ENCODE results near the gene KLRC3. TPM values are rescaled to one million over a fixed set of nuclear protein-coding genes. Genes with fewer than 3 reads are reported as not detected.
"Not testable (repeated sequence)": the region's sequence is repeated elsewhere in the genome, so short reads cannot be mapped to it uniquely, and the experiment has no call there.

KLRC3 gene
- total RNA-seq, 1 experiment from 2014 or later, result 0.74 TPM

DNA sequence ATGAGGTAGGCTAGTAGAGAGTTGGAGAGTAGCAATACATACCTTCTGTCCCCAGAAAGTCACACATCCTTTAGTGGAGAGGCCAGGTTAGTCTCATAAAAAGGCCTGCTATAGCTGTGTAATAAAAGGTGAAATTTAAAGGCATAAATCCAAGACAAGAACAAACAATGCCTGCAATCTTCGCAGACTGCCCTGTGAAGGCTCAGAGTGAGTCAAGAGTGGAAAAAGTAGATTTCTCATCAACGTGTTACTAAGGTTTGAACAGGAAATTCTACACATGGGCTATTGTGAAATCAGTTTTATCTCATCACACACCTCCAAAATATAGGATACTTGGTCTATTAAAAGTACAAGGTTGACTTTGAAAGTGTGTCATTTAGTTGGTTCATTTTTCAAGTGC, 32.8 kb upstream of the KLRC3 start, which contains the start of gene KLRC1:
Gene KLRC1, minus strand, starts transcription at position 222 of the 400 bp plus-strand sequence. CDS start 2,221 bp downstream, outside the sequence.
- BruUV-seq (replicated peaks), result no TSS peak
- CTCF ChIA-PET, result no interaction called here
- intact Hi-C loops (cut with micrococcal nuclease; ENCODE audit: unreplicated experiment), result no loop called here

DNA sequence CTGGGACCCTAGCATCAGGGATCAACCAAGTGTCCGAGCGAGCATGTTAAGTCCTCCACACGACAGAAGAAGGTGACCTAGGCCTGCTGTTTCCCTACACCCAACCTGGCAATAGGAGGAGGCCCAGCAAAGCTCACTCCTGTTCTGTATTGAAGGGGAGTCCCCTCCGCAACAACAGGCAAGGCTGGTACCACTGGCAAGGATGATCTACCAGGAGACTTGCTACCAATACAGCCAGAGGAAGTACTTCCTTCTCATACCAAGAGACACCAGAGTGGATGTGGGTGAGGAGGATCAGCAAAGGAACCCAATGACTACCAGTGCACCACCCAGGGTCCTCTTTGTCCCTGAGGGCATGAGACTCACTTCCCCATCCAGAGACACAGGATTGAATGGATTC, 27.8 kb upstream of the KLRC3 start:
- H3K27me3 ChIP-seq (ENCODE audit: control insufficient read depth, insufficient read depth, low read length), result no peaks in the 10 kb centered on the region
- DNase-seq (ENCODE audit: low read depth, low spot score) (no peak), ATAC-seq (no peak)
- ChIA-PET CTCF (no interaction called here), POLR2A (no interaction called here)
- in situ Hi-C loops (cut with HindIII; ENCODE audit: low pct_unique_long_range_greater_than_20kb, low sequenced_read_pairs) (no loop called here), intact Hi-C loops (cut with micrococcal nuclease; ENCODE audit: unreplicated experiment) (no loop called here)
- H3K27ac ChIP-seq (ENCODE audit: low read length), result no peak overlapping the region
- H3K4me1 ChIP-seq (ENCODE audit: control insufficient read depth, insufficient read depth, low read length), result no peaks in the 10 kb centered on the region
- BruUV-seq (replicated peaks), result no TSS peak
- H3K4me3 ChIP-seq (ENCODE audit: low read depth in 2 of 2, low read length in 2 of 2), result no peak overlapping the region
- no peaks in the 10 kb centered on the region for H3K36me3 ChIP-seq (ENCODE audit: control insufficient read depth, insufficient read depth, low read length)
- no peaks in the 10 kb centered on the region for H3K9me3 ChIP-seq (ENCODE audit: control insufficient read depth, insufficient read depth, low read depth, low read length)
- TF ChIP-seq POLR2AphosphoS5 (IDR thresholded peaks at IDR 0.05; ENCODE audit: low read depth, low read length), result no peak
- TF ChIP-seq, protein P1, sequence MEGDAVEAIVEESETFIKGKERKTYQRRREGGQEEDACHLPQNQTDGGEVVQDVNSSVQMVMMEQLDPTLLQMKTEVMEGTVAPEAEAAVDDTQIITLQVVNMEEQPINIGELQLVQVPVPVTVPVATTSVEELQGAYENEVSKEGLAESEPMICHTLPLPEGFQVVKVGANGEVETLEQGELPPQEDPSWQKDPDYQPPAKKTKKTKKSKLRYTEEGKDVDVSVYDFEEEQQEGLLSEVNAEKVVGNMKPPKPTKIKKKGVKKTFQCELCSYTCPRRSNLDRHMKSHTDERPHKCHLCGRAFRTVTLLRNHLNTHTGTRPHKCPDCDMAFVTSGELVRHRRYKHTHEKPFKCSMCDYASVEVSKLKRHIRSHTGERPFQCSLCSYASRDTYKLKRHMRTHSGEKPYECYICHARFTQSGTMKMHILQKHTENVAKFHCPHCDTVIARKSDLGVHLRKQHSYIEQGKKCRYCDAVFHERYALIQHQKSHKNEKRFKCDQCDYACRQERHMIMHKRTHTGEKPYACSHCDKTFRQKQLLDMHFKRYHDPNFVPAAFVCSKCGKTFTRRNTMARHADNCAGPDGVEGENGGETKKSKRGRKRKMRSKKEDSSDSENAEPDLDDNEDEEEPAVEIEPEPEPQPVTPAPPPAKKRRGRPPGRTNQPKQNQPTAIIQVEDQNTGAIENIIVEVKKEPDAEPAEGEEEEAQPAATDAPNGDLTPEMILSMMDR (IDR thresholded peaks at IDR 0.05), result no peak
- TF ChIP-seq, protein P2, sequence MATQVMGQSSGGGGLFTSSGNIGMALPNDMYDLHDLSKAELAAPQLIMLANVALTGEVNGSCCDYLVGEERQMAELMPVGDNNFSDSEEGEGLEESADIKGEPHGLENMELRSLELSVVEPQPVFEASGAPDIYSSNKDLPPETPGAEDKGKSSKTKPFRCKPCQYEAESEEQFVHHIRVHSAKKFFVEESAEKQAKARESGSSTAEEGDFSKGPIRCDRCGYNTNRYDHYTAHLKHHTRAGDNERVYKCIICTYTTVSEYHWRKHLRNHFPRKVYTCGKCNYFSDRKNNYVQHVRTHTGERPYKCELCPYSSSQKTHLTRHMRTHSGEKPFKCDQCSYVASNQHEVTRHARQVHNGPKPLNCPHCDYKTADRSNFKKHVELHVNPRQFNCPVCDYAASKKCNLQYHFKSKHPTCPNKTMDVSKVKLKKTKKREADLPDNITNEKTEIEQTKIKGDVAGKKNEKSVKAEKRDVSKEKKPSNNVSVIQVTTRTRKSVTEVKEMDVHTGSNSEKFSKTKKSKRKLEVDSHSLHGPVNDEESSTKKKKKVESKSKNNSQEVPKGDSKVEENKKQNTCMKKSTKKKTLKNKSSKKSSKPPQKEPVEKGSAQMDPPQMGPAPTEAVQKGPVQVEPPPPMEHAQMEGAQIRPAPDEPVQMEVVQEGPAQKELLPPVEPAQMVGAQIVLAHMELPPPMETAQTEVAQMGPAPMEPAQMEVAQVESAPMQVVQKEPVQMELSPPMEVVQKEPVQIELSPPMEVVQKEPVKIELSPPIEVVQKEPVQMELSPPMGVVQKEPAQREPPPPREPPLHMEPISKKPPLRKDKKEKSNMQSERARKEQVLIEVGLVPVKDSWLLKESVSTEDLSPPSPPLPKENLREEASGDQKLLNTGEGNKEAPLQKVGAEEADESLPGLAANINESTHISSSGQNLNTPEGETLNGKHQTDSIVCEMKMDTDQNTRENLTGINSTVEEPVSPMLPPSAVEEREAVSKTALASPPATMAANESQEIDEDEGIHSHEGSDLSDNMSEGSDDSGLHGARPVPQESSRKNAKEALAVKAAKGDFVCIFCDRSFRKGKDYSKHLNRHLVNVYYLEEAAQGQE (IDR thresholded peaks at IDR 0.05; ENCODE audit: insufficient read depth in 1 of 2, low read depth in 2 of 2, low read length in 1 of 2), result no peak
- no peak for TF ChIP-seq TCF7L2 (IDR thresholded peaks at IDR 0.05; ENCODE audit: low read depth, low read length)
- TF ChIP-seq SIN3A (IDR thresholded peaks at IDR 0.05; ENCODE audit: borderline replicate concordance, insufficient read depth, low read depth, low read length), result no peak

More for the DNA sequence above, 32.8 kb upstream of the KLRC3 start, which contains the start of gene KLRC1:
- TF ChIP-seq TCF7L2 (IDR thresholded peaks at IDR 0.05; ENCODE audit: low read depth, low read length) (no peak), POLR2AphosphoS5 (IDR thresholded peaks at IDR 0.05; ENCODE audit: low read depth, low read length) (no peak), SIN3A (IDR thresholded peaks at IDR 0.05; ENCODE audit: borderline replicate concordance, insufficient read depth, low read depth, low read length) (no peak)
- TF ChIP-seq, protein P1 (IDR thresholded peaks at IDR 0.05), result no peak
- TF ChIP-seq, protein P2 (IDR thresholded peaks at IDR 0.05; ENCODE audit: insufficient read depth in 1 of 2, low read depth in 2 of 2, low read length in 1 of 2), result no peak
- POLR2A ChIA-PET, result no interaction called here
- peaks cover 3% of the 10 kb centered on the region; the same call in 1 of the 2 replicates for H3K9me3 ChIP-seq (ENCODE audit: control insufficient read depth, insufficient read depth, low read depth, low read length)
- H3K4me1 ChIP-seq (ENCODE audit: control insufficient read depth, insufficient read depth, low read length), result no peaks in the 10 kb centered on the region
- DNase-seq (ENCODE audit: low read depth, low spot score) (no peak), ATAC-seq (no peak)
- in situ Hi-C loops (cut with HindIII; ENCODE audit: low pct_unique_long_range_greater_than_20kb, low sequenced_read_pairs), result no loop called here
- H3K27ac ChIP-seq (ENCODE audit: low read length), result no peak within 1 kb of the TSS
- H3K36me3 ChIP-seq (ENCODE audit: control insufficient read depth, insufficient read depth, low read length), result no peaks in the 10 kb centered on the region
- H3K27me3 ChIP-seq (ENCODE audit: control insufficient read depth, insufficient read depth, low read length), result no peaks in the 10 kb centered on the region
- no peak within 1 kb of the TSS for H3K4me3 ChIP-seq (ENCODE audit: low read depth in 2 of 2, low read length in 2 of 2)

DNA sequence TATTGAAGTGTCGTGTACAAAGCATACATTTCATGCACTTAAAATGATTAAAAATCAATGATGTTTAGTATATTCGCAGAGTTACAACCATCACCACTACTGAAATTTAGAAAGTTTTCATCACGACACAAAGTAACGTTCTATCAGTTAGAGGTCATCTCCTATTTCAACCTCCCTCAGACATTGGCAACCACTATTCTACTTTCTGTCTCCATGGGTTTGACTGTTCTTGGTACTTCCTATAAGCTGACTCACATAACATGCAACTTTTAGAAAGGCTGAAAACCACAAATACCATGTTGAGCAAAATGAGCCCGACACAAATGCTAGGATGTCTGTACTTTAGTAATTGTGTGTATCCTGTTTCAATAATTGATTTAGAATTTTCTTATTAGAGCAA, 25.7 kb upstream of the KLRC3 start:
- H3K4me1 ChIP-seq (ENCODE audit: control insufficient read depth, insufficient read depth, low read length); H3K27me3 ChIP-seq (ENCODE audit: control insufficient read depth, insufficient read depth, low read length); BruUV-seq (replicated peaks); DNase-seq (ENCODE audit: low read depth, low spot score); H3K9me3 ChIP-seq (ENCODE audit: control insufficient read depth, insufficient read depth, low read depth, low read length); ATAC-seq; H3K4me3 ChIP-seq (ENCODE audit: low read depth in 2 of 2, low read length in 2 of 2); in situ Hi-C loops (cut with HindIII; ENCODE audit: low pct_unique_long_range_greater_than_20kb, low sequenced_read_pairs); H3K27ac ChIP-seq (ENCODE audit: low read length); intact Hi-C loops (cut with micrococcal nuclease; ENCODE audit: unreplicated experiment); H3K36me3 ChIP-seq (ENCODE audit: control insufficient read depth, insufficient read depth, low read length); POLR2A ChIA-PET: not testable (repeated sequence)
- CTCF ChIA-PET, result interaction anchor here (0.6 kb wide), 1 partner anchor 210 kb away, joined by 4 read pairs; no protein-coding TSS in a partner anchor

DNA sequence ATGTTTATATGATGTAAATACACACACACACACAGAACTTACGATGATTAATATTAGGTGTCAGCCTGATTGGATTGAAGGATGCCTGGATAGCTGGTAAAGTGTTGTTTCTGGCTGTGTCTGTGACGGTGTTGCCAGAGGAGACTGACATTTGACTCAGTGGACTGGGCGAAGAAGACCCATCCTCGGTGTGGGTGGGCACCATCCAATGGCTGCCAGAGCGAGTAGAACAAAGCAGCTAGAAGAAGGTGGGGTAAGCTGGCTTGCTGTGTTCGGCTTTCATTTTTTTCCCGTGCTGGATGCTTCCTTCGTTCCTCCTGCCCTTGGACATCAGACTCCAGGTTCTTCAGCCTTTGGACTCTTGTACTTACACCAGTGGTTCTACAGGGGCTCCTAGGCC, 20.7 kb upstream of the KLRC3 start:
- in situ Hi-C loops (cut with HindIII; ENCODE audit: low pct_unique_long_range_greater_than_20kb, low sequenced_read_pairs), result not testable (repeated sequence)

More for the DNA sequence above, 20.7 kb upstream of the KLRC3 start:
- ATAC-seq; H3K27me3 ChIP-seq (ENCODE audit: control insufficient read depth, insufficient read depth, low read length); DNase-seq (ENCODE audit: low read depth, low spot score); intact Hi-C loops (cut with micrococcal nuclease; ENCODE audit: unreplicated experiment); H3K36me3 ChIP-seq (ENCODE audit: control insufficient read depth, insufficient read depth, low read length); H3K27ac ChIP-seq (ENCODE audit: low read length); POLR2A ChIA-PET; BruUV-seq (replicated peaks); CTCF ChIA-PET; H3K4me3 ChIP-seq (ENCODE audit: low read depth in 2 of 2, low read length in 2 of 2); H3K9me3 ChIP-seq (ENCODE audit: control insufficient read depth, insufficient read depth, low read depth, low read length); H3K4me1 ChIP-seq (ENCODE audit: control insufficient read depth, insufficient read depth, low read length): not testable (repeated sequence)

Data from Panc1 (cell line).